ENCODE results near the gene FAT2.

DNA sequence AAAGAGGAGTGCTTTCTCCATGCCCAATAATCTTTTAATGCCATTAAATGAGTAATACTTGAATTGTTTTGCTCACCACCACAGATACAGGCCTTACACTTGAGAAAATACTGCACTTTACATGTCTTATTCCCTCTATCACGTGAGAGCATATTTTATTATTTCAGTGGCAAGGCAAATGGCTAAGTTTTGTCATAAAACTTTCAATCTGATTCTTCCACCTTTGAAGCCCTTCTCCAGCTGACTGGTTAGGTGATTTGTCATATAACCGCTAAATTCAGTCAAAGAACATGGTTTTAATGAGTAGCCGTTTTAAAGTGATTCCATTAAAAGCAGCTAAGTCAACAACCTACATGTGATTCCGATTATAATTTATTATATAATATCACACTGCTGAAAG, 43.8 kb downstream of the FAT2 start:
- TF ChIP-seq, protein P1, sequence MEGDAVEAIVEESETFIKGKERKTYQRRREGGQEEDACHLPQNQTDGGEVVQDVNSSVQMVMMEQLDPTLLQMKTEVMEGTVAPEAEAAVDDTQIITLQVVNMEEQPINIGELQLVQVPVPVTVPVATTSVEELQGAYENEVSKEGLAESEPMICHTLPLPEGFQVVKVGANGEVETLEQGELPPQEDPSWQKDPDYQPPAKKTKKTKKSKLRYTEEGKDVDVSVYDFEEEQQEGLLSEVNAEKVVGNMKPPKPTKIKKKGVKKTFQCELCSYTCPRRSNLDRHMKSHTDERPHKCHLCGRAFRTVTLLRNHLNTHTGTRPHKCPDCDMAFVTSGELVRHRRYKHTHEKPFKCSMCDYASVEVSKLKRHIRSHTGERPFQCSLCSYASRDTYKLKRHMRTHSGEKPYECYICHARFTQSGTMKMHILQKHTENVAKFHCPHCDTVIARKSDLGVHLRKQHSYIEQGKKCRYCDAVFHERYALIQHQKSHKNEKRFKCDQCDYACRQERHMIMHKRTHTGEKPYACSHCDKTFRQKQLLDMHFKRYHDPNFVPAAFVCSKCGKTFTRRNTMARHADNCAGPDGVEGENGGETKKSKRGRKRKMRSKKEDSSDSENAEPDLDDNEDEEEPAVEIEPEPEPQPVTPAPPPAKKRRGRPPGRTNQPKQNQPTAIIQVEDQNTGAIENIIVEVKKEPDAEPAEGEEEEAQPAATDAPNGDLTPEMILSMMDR (IDR thresholded peaks at IDR 0.05; ENCODE audit: insufficient read depth, low read length), result no peak
- TF ChIP-seq POLR2AphosphoS5 (IDR thresholded peaks at IDR 0.05; ENCODE audit: low read depth) (no peak), SPI1 (IDR thresholded peaks at IDR 0.05; ENCODE audit: borderline replicate concordance, low read depth) (no peak)
